ENCODE results near the gene CSF2RB.

GRCh38 chr22:36912694-36913426 is 568 bp upstream of the CSF2RB start:
- TF ChIP-seq, protein P1, sequence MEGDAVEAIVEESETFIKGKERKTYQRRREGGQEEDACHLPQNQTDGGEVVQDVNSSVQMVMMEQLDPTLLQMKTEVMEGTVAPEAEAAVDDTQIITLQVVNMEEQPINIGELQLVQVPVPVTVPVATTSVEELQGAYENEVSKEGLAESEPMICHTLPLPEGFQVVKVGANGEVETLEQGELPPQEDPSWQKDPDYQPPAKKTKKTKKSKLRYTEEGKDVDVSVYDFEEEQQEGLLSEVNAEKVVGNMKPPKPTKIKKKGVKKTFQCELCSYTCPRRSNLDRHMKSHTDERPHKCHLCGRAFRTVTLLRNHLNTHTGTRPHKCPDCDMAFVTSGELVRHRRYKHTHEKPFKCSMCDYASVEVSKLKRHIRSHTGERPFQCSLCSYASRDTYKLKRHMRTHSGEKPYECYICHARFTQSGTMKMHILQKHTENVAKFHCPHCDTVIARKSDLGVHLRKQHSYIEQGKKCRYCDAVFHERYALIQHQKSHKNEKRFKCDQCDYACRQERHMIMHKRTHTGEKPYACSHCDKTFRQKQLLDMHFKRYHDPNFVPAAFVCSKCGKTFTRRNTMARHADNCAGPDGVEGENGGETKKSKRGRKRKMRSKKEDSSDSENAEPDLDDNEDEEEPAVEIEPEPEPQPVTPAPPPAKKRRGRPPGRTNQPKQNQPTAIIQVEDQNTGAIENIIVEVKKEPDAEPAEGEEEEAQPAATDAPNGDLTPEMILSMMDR (IDR thresholded peaks at IDR 0.05) = no peak
- no peak for TF ChIP-seq POLR2AphosphoS5 (IDR thresholded peaks at IDR 0.05; ENCODE audit: insufficient read depth in 1 of 2, low read depth in 1 of 2)
